ENCODE measurements around the gene SVOP.
"Not testable (repeated sequence)": the region's sequence is repeated elsewhere in the genome, so short reads cannot be mapped to it uniquely, and the experiment has no call there.

DNA sequence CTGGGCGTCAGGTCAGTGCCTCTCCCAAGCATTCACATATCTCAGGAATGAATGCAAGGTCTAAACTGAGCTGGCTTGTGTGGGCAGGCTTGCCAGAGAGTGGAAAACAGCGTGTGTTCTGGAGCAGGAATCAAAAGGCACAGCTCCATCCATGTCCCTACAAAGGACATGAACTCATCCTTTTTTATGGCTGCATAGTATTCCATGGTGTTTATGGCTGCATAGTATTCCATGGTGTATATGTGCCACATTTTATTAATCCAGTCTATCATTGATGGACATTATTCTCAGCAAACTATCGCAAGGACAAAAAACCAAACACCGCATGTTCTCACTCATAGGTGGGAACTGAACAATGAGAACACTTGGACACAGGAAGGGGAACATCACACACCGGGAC is 30.8 kb downstream of the SVOP start:
- not testable (repeated sequence) for TF ChIP-seq EZH2phosphoT487 (IDR thresholded peaks at IDR 0.05; ENCODE audit: insufficient read depth, low read depth); EZH2 (IDR thresholded peaks at IDR 0.05; ENCODE audit: insufficient read depth, poor library complexity, severe bottlenecking)
